HG02759 (cell line): Measurements from ENCODE around the gene ITPR1.
"Not testable (repeated sequence)": the region's sequence is repeated elsewhere in the genome, so short reads cannot be mapped to it uniquely, and the experiment has no call there.

Source experiments
- ATAC-seq: cut with Tn5 transposase; IDR thresholded peaks from one replicate; pipeline ENCODE4 v1.9.1; 2021; ENCODE audit warnings: mild to moderate bottlenecking, moderate library complexity; ENCODE audit not compliant: unreplicated experiment

Gene ITPR1

DNA sequence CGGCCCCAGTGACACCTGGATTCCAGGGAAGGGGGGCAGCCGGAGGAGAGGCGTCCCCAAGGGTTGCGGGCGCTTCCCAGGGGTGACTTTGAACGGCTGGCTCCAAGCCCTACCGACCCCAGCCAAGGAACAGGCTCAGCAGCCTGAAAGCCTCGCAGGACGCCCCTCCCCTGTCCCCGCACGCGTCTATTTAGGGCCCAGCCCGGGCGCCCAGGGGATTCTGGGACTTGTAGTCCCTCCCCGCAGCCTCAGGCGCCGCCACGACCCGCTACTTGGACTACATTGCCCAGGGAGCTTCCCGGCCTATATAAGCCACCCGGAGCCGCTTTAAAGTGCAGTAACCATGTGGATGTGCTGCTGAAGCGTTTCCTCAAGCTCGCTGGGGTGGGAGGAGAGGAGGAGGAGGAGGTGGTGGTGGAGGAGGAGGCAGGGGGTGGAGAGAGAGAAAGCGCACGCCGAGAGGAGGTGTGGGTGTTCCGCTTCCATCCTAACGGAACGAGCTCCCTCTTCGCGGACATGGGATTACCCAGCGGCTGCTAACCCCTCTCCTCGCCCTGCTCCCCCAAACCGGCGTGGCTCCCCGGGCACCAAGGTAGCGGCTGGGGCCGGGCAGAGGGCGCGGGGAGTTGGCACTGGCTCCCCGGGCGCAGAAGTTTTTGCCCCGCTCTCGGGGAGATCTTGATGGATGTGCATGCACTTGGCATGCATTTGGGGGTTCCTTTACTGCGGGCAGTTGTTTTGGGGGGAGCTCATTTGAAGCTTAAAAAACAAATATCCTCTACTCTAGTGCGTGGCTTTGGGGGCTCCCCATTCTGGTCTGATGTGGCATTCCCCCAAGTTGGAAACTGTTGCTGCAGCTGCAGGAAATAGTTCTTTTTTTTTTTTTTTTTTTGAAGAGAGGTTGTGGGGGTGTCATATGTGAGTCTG is at the start of gene ITPR1:
ITPR1 (plus strand) TSS at position 335 of the 927 bp plus-strand sequence. CDS start 23,144 bp downstream, outside the sequence.
- peak; percentile 92 for ATAC-seq

DNA sequence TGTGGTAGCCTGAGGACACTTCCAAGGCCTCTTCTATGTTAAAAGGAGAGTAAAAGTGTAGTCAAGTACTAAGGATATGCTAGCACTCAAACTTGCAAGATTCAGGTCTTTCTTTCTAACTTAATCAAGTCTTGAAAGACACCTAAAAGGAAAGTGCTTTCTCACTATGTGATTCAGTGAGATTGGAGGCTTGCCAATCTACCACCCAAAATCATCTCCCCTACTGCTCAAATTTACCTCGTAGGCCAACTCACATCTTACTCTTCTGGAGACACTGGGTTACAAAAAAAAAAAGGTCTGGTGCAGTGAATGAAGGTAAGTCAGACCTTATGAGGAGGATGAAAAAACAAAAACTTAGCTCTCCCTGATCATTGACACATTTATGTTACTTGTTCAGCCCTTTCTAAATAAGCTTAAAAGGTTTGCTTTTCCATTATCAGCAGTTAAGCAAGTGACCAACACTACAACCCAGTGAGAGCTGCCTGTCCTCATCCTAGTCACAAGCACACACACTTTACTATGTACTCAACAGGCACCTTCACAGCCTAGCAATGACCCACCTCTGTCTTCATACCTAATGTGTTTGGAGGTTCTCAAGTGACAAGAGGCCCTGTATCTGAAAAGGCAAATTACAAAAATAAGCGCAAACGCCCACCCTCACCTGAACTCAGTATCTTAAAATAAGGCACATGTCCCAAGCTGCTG is 45.7 kb upstream of the ITPR1 start:
- no peak for ATAC-seq

DNA sequence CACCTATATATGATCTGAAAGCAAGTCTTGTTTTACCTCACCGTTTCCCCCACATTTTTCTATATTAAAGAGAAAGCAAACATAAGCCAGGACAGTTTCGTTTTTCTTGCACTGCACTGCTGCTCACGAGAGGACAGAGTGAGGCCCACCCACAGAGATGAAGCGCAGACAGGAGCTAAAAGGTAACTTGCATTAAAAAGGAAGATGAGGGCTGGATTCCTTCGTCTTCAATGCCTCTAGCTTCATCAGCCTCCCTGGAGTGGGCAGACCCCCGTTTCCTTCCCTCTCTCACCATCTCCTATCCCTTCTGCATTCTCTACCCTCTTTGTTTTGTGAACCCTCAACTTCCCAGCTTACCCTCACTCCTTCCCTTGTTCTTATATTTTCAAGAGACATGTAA is 45.0 kb upstream of the ITPR1 start:
- no peak for ATAC-seq

DNA sequence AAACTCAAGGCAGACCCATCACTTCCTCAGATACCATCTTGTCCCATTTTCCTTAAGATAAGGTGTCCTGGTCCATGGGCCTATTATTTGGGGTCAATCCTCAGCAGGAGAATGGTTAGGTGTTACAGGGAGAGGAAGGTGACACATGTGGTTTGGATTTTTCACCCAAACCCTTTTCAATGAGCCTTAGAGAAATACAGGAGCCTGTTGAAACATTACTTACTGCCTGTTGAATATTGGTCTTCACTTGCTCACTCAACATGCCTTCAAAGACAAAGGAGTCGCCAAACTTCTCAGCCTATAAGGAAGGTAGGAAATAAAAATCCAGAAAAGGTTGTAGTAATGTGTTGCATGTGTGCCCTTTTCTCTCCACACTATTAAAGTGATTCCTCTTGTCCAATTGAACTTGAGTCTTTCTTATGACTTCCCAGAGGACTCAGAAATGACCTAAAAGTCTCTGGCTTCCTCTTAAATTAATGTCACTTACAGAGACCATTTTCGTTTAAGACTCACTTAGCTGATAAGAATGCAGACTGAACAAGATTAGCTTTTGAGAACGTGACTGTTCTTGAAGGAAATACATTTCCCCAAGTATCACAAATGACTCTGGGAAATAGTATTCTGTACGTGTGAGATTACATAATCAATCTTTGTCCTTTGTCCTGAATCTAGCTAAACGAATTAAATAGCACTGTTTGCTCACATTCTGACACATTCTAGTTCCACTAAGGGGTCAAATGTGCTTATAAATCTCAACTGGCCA is 43.9 kb upstream of the ITPR1 start:
- no peak for ATAC-seq

DNA sequence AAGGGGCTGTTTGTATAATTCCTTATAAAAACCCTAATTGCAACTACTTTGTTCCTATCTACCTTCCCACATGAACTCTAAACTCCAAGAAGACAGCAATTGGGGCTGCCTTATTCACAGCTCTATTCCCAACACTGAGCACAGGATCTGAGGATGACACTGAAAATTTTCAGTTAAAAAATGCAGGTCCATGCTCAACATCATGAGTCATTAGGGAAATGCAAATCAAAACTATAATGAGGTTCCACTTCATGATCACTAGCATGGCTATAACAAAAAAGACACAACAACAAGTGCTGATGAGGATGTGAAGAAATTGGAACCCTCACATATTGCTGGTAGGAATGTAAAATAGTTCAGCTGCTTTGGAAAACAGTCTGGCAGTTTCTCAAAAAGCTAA is 39.0 kb upstream of the ITPR1 start:
- ATAC-seq = no peak

DNA sequence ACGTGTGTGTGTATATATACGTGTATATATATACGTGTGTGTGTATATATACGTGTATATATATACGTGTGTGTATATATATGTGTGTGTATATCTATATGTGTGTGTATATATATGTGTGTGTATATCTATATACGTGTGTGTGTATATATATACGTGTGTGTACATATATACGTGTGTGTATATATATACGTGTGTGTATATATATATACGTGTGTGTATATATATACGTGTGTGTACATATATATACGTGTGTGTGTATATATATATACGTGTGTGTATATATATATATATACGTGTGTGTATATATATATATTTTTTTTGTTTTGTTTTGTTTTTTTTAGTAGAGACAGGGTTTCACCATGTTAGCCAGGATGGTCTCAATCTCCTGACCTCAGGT is 36.4 kb upstream of the ITPR1 start:
- not testable (repeated sequence) for ATAC-seq

DNA sequence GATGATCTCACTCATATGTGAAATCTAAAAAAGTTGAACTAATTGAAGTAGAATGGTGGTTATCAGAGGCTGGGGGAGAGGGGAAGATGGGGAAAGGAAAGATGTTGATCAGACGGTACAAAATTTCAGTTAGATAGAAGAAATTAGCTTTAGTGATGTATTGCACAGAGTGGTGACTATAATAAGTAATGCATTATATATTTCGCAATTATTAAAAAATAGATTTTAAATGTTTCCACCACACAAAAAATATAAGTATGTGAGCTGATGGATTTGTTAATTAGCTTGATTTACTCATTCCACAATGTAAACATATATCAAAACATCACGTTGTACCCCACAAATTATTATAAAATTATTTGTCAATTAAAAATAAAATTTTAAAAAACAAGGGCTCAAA is 34.2 kb upstream of the ITPR1 start:
- no peak for ATAC-seq

DNA sequence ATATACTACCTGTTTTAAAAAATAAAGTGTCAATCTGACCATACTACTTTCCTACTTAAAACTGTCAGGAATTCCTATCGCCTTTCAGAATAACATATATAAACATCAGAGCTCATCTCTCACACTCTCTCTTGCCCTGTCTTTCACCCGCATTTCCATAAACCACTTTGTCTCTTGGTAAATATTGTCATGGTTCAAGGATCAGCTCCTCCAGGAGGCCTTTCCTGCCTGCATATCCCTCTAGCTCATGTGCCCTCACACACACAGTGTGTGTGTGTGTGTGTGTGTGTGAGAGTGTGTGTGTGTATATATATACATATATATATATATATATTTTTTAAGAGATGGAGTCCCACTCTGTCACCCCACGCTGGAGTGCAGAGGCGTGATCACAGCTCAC is 32.8 kb upstream of the ITPR1 start:
- ATAC-seq = no peak

DNA sequence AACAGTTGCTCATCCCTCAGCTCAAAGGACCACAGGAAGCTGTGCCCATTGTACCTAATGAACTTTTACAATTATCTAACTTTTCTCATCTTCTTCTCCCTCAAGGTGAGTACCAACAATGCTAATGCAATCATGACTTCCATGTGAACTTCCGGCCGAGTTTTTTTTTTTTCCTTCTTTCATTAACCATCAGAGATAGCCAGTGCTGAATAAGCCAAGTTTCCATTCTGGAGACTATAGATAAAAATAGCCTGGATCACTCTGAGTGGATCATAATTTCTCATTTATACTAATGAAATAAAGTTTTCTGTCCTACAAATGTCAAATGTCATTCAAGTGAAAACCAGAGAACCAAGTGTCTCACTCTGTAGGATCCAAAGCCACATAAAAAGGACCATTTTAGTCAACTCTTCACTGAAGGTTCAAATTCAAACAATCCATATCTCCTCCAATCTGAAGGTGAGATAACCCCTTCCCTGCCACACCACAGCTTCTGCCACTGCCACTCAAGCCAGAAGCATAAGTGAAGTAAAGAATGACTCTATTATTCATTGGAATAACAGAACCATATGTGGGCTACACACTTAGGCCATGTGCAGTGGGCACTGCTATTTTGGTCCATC is 31.6 kb upstream of the ITPR1 start:
- ATAC-seq = no peak

DNA sequence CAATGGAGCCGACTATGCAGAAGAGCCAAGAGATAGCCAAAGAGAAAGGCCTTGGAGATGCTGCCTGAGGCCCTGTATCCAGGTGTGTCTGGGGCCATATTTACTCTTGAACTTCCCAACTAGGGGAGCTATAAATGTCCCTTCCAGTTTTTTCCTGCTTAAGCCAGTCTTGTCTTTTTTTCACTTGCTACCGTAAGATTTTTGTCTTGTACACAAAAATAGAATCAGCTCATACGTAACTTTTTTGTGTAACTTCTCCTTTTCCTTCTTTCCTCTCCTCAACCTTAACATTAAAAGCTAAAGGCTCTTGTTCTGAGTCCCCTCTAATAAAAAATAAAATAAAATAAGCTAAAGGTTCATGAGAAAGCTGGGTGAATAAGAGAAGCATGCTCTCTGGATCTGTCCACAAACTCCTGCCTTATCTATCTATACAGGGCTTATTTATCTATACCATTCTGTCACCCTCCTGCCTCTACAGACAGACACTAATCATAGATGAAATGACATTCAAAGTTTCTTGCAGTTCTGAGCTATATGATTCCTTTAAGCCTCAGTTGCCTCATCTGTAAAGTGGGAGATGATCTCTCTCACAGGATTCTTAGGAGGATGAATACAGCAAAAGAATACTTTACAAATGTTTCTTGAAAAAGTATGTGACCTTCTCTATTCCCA is 30.6 kb upstream of the ITPR1 start:
- ATAC-seq = no peak

DNA sequence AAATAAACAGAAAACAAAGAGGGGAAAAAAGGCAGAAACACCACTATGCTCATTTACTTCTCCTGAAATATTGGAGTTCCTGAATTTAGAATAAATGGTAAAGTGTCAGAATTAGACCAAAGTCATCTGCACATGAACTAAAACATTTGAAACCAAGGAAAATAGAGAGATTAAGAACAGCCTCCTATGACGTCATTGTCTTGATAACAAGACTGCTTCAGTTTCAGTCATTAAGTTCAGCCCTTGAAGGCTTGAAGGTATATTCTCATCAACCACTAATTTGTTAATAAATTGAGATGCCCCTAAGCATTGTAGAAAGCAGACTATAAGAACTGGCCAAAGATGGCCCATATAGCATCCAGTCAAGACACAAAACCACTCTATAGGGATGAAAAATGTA is 28.6 kb upstream of the ITPR1 start:
- no peak for ATAC-seq

DNA sequence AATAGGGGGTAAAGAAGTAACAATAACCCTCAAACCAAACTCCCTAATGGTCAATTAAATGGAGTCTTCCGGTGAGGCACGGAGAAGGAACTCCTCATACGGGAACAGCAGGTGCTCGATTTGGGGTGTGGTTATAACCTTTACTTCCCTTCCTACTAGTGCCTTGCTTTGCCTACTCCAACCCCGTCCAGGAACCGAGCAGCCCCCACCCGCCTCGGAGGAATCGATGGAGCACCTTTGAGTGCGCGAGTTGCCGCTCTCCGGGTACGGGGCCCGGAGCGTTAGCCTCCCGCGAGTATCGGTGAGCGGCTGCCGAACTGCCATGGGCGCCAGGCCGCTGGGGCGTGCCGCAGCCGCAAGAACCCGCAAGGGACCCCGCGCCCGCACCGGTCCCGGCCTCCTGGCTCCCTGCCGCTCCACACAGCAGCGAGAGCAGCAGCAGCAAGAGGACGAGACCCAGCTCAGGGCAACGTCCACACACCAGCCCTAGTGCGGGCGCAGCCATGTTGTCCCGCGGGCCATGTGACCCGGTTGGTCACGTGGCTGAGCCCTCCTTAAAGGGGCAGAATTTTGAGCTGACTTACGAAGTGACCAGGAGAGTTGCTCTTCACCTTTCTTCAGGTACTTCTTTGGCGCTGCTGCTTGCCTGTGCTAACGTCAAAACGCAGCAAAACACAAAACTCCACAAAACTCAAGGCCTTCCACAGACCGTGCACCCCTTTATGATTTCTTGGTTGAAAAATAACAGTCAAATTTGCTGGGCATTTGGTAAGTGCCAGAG is 26.2 kb upstream of the ITPR1 start, which contains the start of gene SUMF1:
SUMF1 (minus strand) TSS at position 529 of the 781 bp plus-strand sequence; CDS start at position 505, 24 bp downstream.
- ATAC-seq = peak; percentile 100

DNA sequence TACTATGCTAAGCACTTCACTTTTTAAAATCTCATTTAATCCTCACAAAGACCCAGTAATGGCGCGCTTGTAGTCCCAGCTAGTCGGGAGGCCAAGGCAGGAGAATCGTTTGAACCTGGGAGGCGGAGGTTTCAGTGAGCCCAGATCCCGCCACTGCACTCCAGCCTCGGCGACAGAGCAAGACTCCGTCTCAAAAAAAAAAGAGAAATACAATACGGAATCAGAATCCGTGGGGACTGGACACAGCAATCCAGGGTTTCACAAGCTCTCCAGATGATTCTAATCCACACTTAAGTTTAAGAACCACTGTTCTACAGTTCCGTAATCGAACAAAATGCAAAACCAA is 25.7 kb upstream of the ITPR1 start:
- no peak for ATAC-seq

DNA sequence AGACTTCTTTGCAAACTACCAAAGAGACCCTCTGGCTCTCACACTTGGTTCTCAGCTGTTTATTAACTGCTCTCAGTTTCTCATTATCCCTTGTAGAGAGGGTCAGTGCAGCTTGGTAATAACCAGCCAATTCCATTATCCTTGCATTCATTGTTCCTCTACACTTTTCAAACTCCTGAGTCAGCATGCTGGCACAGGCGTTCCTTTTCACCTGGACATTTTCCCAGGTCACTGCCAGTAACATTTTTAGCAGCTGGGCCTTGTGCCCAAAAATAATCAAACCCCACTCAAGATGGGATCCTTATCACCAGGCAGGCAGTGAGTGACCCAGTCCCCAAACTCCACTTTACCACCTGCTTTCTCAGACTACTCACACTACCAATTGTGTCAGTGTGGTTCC is 21.2 kb upstream of the ITPR1 start:
- no peak for ATAC-seq

DNA sequence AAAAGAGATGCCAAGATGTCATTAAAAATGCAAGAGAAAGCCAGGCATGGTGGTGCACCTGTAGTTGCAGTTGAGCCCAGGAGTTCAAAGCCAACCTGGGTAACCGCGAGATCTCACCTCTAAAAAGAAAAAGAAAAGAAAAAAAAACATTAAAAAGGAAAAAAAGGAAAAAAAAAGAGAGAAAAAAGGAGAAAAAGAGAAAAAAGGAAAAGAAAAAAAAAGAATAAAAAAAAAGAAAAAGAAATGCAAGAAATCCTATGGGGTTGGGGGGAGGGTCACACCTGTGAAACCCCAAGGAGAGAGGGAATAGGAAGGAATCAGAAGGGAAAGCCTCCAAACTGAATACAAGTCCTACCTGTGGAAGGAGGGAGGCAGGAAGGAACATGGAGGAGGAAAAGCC is 20.8 kb upstream of the ITPR1 start:
- no peak for ATAC-seq

DNA sequence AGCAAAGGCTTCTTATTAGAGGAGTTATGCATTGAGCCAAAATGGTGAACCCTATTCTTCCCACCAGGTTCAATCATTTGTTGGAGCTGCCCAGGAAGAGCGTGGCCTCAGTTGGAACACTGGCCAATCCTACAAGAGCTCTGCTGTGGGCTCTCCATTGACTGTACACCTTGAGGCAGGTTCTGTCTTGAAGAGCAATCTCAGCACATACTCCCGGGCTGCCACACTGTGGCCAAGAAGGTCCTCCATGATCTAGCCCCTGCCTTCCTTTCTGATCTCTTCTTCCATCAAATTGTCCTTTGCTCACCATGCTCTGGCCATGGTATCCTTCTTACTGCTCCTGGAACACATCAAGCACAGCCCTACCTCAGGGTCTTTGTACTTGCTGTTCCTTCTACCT is 20.4 kb upstream of the ITPR1 start:
- no peak for ATAC-seq

DNA sequence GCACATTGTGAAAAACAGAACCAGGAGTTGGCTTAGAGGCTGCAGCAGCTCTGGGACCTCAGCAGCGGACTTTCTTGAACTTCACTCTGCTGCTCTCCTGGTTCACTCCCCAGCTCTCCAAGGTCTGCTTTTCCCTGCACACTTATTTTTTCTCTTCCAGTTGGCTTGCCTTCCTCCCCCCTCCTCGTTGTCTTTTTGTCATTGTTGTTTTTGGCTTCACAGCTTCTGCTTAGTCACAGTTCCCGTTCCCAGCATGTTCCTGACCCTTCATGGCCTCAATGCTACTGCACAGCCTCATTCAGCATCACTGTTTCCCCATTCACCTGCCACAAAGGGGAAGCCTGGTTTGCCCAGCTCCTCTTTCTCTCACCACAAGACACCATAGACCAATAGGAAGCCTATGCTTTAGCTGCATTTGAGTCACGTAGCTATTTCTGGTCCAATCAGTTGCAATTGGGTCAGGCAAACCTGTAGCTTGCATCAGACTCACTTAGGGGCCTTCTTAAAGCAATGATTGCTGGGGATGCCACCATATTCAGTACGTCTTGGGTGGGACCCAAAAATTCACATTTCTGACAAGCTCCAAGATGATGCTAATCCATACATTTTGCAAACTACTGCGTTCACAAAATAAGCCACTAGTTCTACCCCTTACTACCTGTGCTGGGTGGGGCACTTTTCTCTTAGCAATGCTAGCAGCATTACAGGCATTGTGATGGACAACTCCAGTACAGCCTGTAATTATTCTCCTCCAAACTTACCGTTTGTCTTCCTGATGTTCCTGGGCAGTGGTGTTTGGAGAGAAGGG is 18.3 kb upstream of the ITPR1 start:
- ATAC-seq = peak; percentile 70

DNA sequence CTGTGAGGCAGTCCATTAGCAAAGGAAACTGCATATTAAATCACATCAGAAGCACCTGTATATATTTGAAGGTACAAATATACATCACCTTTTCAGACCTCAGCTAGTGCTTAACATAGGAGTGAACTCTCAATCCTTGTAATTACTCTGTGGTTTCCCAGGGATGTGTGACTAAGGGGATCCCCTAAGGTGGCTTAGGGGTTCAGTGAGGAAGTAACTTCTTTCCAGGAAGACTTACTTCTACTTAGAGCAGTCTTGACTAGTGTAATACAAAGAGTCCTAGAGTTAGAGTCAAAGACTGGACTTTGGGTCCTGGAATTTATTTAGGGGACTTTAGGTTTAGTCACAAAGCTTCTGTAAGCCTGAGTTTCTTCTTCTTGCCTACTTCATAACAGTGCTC is 17.3 kb upstream of the ITPR1 start:
- no peak for ATAC-seq

DNA sequence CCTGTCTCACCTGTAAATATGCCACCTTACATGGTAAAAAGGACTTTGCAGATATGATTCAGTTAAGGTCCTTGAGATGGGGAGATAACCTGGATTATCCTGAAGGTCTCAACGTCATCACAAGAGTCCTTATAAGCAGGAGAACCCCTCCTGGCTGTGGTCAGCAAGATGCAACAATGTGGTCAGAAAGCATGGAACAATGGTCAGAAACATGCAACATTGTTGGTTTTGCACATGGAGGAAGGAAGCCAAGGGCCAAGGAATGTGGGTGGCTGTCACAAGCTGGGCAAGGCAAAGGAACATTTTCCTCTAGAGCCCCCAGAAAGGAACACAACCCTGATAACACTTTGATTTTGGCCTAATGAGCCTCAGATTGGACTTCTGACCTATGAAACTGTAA is 16.7 kb upstream of the ITPR1 start:
- no peak for ATAC-seq
